B cell (primary cell): Measurements from ENCODE around the gene RCOR3.

Experiments used
- CTCF ChIP-seq: fragments of 200-600 bp; IDR thresholded peaks from one replicate; pipeline ENCODE4 v1.8.0; 2022; ENCODE audit warnings: antibody characterized with exemption, mild to moderate bottlenecking
- EZH2 ChIP-seq: IDR thresholded peaks from 2 replicates; pipeline ENCODE4 v1.6.1; 2012; ENCODE audit warnings: borderline replicate concordance, low read depth, mild to moderate bottlenecking, moderate library complexity, low read length; ENCODE audit not compliant: insufficient read depth, poor library complexity, severe bottlenecking

GRCh38 chr1:211332830-211333229 lies 73.7 kb downstream of the RCOR3 start:
- TF ChIP-seq CTCF (no peak), EZH2 (no peak)
